ENCODE data around the gene C3orf22. TPM values are rescaled to one million over a fixed set of nuclear protein-coding genes. Genes with fewer than 3 reads are reported as not detected.

C3orf22 gene
- total RNA-seq, 1 experiment from 2014 or later, result not detected

DNA sequence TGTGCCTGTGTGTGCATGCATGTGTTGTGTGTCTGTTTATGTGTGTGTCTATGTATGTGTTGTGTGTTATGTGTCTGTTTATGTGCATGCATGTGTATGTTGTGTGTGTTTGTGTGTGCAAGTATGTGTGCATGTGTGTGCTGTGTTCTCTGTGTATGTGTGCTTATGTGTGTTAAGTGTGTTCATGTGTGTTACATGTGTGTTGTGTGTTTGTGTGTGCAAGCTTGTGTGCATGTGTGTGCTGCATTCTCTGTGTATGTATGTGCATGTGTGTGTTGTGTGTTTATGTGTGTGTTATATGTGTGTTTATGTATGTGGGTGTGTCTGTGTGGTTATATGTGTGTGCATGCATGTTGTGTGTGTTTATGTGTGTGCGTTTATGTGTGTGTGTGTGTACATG is 56.1 kb downstream of the C3orf22 start:
- in situ Hi-C loops (cut with HindIII; ENCODE audit: low pct_unique_long_range_greater_than_20kb, low sequenced_read_pairs), result no loop called here
- DNase-seq (ENCODE audit: low read depth), result no peak

GRCh38 chr3:126501736-126502135 is 57.0 kb downstream of the C3orf22 start:
- in situ Hi-C loops (cut with HindIII; ENCODE audit: low pct_unique_long_range_greater_than_20kb, low sequenced_read_pairs), result no loop called here
- no peak for DNase-seq (ENCODE audit: low read depth)

- no peak for DNase-seq (ENCODE audit: low read depth)
- in situ Hi-C loops (cut with HindIII; ENCODE audit: low pct_unique_long_range_greater_than_20kb, low sequenced_read_pairs), result no loop called here
Observed at GRCh38 chr3:126501054-126501453, 57.7 kb downstream of the C3orf22 start.

DNA sequence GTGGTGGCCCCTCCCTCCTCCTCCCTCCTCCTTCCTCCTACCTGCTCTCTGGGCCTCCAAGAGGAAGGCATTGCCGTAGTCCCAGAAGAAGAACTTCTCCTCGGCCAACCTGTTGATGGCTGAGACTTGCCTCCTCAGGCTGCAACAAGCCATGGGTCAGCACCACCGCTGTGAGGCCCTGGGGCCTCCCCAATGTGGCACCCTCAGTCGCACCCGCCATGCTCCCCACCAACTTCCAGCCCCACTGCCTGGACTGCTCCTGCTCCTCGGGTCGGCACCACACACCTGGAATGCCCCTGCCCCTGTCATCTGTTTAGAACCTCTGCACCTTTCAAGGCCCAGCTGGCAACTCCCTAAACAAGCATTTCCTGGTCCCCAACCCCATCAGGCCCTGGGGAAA is 58.7 kb downstream of the C3orf22 start:
- in situ Hi-C loops (cut with HindIII; ENCODE audit: low pct_unique_long_range_greater_than_20kb, low sequenced_read_pairs), result no loop called here
- DNase-seq (ENCODE audit: low read depth), result no peak

Other genes with a start within 250 kb of the C3orf22 start
- gene KLF15, start 201.5 kb downstream of the C3orf22 start, total RNA-seq (2014; rRNA removed; shearing (Covaris generic); ENCODE audit: low replicate concordance), result not detected in 2 replicates
- gene CFAP100, start 164.0 kb downstream of the C3orf22 start, total RNA-seq (2014; rRNA removed; shearing (Covaris generic); ENCODE audit: low replicate concordance), result not detected in 2 replicates
- gene ZXDC, start 83.0 kb downstream of the C3orf22 start, total RNA-seq (2014; rRNA removed; shearing (Covaris generic); ENCODE audit: low replicate concordance), result 8.6 and 9.6 TPM in 2 replicates
- not detected in 2 replicates for gene UROC1, start 41.2 kb downstream of the C3orf22 start, total RNA-seq (2014; rRNA removed; shearing (Covaris generic); ENCODE audit: low replicate concordance)
- gene CHST13, start 34.8 kb downstream of the C3orf22 start, total RNA-seq (2014; rRNA removed; shearing (Covaris generic); ENCODE audit: low replicate concordance), result 1.6 TPM in 1 of 2 replicates, not detected in the other
- 4.4 and 12.3 TPM in 2 replicates for gene TXNRD3, start 96.2 kb upstream of the C3orf22 start, total RNA-seq (2014; rRNA removed; shearing (Covaris generic); ENCODE audit: low replicate concordance)
- gene CHCHD6, start 145.3 kb upstream of the C3orf22 start, total RNA-seq (2014; rRNA removed; shearing (Covaris generic); ENCODE audit: low replicate concordance), result 59.0 and 65.9 TPM in 2 replicates

All from Caki2 (cell line).